ENCODE data around the gene SPATA20. TPM values are rescaled to one million over a fixed set of nuclear protein-coding genes. Genes with fewer than 3 reads are reported as not detected.

SPATA20 gene
- total and polyA plus RNA-seq, 2 of the 13 experiments (the other 11 are each of a cell fraction or from before 2014, with no cell fraction given), result 36.1 to 64.8 TPM

GRCh38 chr17:50598487-50598886 lies 51.5 kb downstream of the SPATA20 start:
- H3K27me3 ChIP-seq (ENCODE audit: control insufficient read depth in 1 of 2, insufficient read depth in 2 of 2, low read length in 2 of 2), result peaks cover 44 to 90% of the 10 kb centered on the region in 2 experiments; a peak in 4 of 5 replicates
- H3K4me1 ChIP-seq (ENCODE audit: insufficient read depth, low read length), result 0 out of 2 replicates have a peak, but pooled peaks cover 2% of the 10 kb centered on the region
- H3K9me3 ChIP-seq (ENCODE audit: low read length), result no peaks in the 10 kb centered on the region
- H3K36me3 ChIP-seq (replicated peaks in 1 of 2; ENCODE audit: control insufficient read depth in 1 of 2, insufficient read depth in 2 of 2, low read length in 2 of 2), result no peaks in the 10 kb centered on the region; a peak in 1 of 5 replicates
- no peaks in the 10 kb centered on the region for H3K79me2 ChIP-seq (ENCODE audit: insufficient read depth, low read length)
- no peak overlapping the region for H3K9ac ChIP-seq (ENCODE audit: insufficient read depth, low read depth, low read length)
- H2AFZ ChIP-seq (ENCODE audit: low read length), result no peak overlapping the region
- H4K20me1 ChIP-seq (ENCODE audit: insufficient read depth, low read length), result no peaks in the 10 kb centered on the region
- BruUV-seq (replicated peaks), result no TSS peak
- FAIRE-seq (no peak), ATAC-seq (no peak), DNase-seq (ENCODE audit: low spot score) (no peak)
- ChIA-PET POLR2A (no interaction called here), CTCF (ENCODE audit: low intra/inter-chr PET ratio, low total read pairs) (no interaction called here)
- intact Hi-C loops (cut with micrococcal nuclease; ENCODE audit: unreplicated experiment) (no loop called here), in situ Hi-C loops (cut with HindIII; ENCODE audit: extremely low pct_ligation_motif_present, low pct_unique_long_range_greater_than_20kb) (no loop called here)
- no peak overlapping the region for H3K4me3 ChIP-seq (replicated peaks in 1 of 3; ENCODE audit: insufficient read depth in 1 of 3, low read depth in 2 of 3, low read length in 3 of 3)
- TF ChIP-seq TAF1 (CRISPR knock-in tag; IDR thresholded peaks at IDR 0.05) (no peak), RORA (CRISPR knock-in tag; IDR thresholded peaks at IDR 0.05) (no peak)
- WGBS (ENCODE audit: low lambda C conversion rate), result 45% methylated on average over 5 of the region's 5 CpGs
- H3K27ac ChIP-seq (ENCODE audit: extremely low read length, insufficient read depth, low read length), result no peak overlapping the region
- no peak overlapping the region for H3K4me2 ChIP-seq (ENCODE audit: low read depth, low read length)

DNA sequence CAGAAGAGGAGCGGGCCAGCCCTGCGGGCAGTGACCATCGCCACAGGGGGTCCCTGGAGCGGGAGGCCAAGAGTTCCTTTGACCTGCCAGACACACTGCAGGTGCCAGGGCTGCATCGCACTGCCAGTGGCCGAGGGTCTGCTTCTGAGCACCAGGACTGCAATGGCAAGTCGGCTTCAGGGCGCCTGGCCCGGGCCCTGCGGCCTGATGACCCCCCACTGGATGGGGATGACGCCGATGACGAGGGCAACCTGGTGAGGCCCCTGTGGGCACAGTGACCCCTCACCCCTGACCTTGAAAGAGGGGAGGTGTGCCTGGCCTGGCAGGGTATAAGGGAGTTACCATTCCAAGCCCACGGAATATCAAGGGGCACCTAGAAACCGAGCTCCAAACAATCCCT lies 52.6 kb downstream of the SPATA20 start:
- in situ Hi-C loops (cut with HindIII; ENCODE audit: extremely low pct_ligation_motif_present, low pct_unique_long_range_greater_than_20kb), result no loop called here
- no TSS peak for BruUV-seq (replicated peaks)

More for the DNA sequence above, 52.6 kb downstream of the SPATA20 start:
- Histone ChIP-seq H3K9me3 (ENCODE audit: low read length) (no peaks in the 10 kb centered on the region), H3K27ac (ENCODE audit: extremely low read length, insufficient read depth, low read length) (no peak overlapping the region), H3K36me3 (replicated peaks in 1 of 2; ENCODE audit: control insufficient read depth in 1 of 2, insufficient read depth in 2 of 2, low read length in 2 of 2) (no peaks in the 10 kb centered on the region; a peak in 1 of 5 replicates), H4K20me1 (ENCODE audit: insufficient read depth, low read length) (no peaks in the 10 kb centered on the region), H3K4me1 (ENCODE audit: insufficient read depth, low read length) (no peaks in the 10 kb centered on the region), H3K4me3 (replicated peaks in 1 of 3; ENCODE audit: insufficient read depth in 1 of 3, low read depth in 2 of 3, low read length in 3 of 3) (no peak overlapping the region), H3K9ac (ENCODE audit: insufficient read depth, low read depth, low read length) (no peak overlapping the region), H3K79me2 (ENCODE audit: insufficient read depth, low read length) (no peaks in the 10 kb centered on the region), H3K27me3 (ENCODE audit: control insufficient read depth in 1 of 2, insufficient read depth in 2 of 2, low read length in 2 of 2) (peaks cover 36 to 90% of the 10 kb centered on the region in 2 experiments; a peak in 4 of 5 replicates), H3K4me2 (ENCODE audit: low read depth, low read length) (no peak overlapping the region), H2AFZ (ENCODE audit: low read length) (no peak overlapping the region)
- FAIRE-seq (no peak), ATAC-seq (no peak), DNase-seq (ENCODE audit: low spot score) (no peak)
- POLR2A ChIA-PET, result no interaction called here
- intact Hi-C loops (cut with micrococcal nuclease; ENCODE audit: unreplicated experiment), result no loop called here
- 24% methylated on average over 8 of the region's 15 CpGs for WGBS (ENCODE audit: low lambda C conversion rate)
- CTCF ChIA-PET (ENCODE audit: low intra/inter-chr PET ratio, low total read pairs), result no interaction called here
- TF ChIP-seq ZNF839 (CRISPR knock-in tag; IDR thresholded peaks at IDR 0.05; ENCODE audit: borderline replicate concordance) (no peak), CREB1 (IDR thresholded peaks at IDR 0.05) (peak; percentile 74), CREB1 (CRISPR knock-in tag; IDR thresholded peaks at IDR 0.05) (no peak)

Measured in HepG2 (cell line).